ENCODE measurements around the gene CTIF. TPM values are rescaled to one million over a fixed set of nuclear protein-coding genes. Genes with fewer than 3 reads are reported as not detected.

The CTIF gene
- total and polyA plus RNA-seq, 10 donors = 5.2 to 39.2 (median 18.5) TPM

GRCh38 chr18:48571639-48572384 is 33.0 kb downstream of the CTIF start:
- WGBS, 5 donors = 51 to 73% (median 63%) methylated on average over 3 of the region's 3 CpGs
- Histone ChIP-seq H3K9me3 (peaks cover 0 to 4% (median 0%) of the 10 kb centered on the region in 8 donors), H3K4me3 (no peak overlapping the region), H3K4me1 (no peaks in the 10 kb centered on the region), H3K36me3 (peaks cover 0 to 19% (median 0%) of the 10 kb centered on the region in 6 donors), H3K27ac (no peak overlapping the region), H3K27me3 (replicated peaks in 1 of 7) (no peaks in the 10 kb centered on the region)
- TF ChIP-seq POLR2A (IDR thresholded peaks at IDR 0.05) = no peak
- TF ChIP-seq POLR2AphosphoS5 (IDR thresholded peaks at IDR 0.05) = no peak
- TF ChIP-seq CTCF (IDR thresholded peaks at IDR 0.05 in 8 of 11, conservative IDR thresholded peaks at IDR 0.05 in 3 of 11) = no peak
- no peak for DNase-seq
- intact Hi-C loops (cut with DNase I; ENCODE audit: low total_unique reads) = no loop called here

DNA sequence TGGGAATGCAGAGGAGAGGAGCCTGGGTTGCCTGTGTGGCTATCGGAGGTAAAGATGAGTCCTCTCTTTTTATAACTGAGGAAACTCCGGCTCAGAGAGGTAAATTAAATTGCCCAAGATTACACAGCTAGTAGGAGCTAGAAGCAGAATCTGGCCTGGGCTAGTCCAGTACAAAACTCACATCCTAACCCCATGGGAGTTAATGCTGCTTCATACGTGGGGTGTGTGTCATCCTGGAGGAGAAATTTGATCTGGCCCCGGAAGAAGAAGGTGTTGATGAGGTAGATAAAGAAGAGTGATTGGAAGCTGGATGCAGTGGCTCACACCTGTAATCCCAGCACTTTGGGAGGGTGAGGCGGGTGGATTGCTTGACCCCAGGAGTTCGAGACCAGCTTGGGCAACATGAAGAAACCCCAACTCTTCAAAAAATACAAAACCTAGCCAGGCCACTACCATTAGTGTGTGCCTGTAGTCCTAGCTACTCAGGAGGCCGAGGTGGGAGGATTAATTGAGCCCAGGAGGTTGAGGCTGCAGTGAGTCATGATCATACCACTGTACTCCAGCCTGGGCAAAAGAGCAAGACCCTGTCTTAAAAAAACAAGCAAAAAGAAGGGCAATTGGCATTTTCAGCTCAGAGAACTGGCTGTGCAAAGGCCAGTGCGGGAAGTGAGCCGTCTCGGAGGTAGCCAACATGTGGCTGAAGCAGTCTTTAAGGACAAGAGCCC is 33.7 kb downstream of the CTIF start:
- Histone ChIP-seq H3K9me3 (peaks cover 0 to 5% (median 0%) of the 10 kb centered on the region in 8 donors), H3K36me3 (peaks cover 0 to 19% (median 0%) of the 10 kb centered on the region in 6 donors), H3K4me3 (no peak overlapping the region), H3K27me3 (replicated peaks in 1 of 7) (no peaks in the 10 kb centered on the region), H3K27ac (no peak overlapping the region), H3K4me1 (no peaks in the 10 kb centered on the region)
- WGBS, 5 donors = 80 to 87% (median 83%) methylated on average over 8 to 10 of the region's 10 CpGs
- peak; percentile 38 for DNase-seq
- intact Hi-C loops (cut with DNase I; ENCODE audit: low total_unique reads) = no loop called here
- TF ChIP-seq CTCF (IDR thresholded peaks at IDR 0.05 in 8 of 11, conservative IDR thresholded peaks at IDR 0.05 in 3 of 11) = no peak
- TF ChIP-seq POLR2A (IDR thresholded peaks at IDR 0.05) = no peak

GRCh38 chr18:48573632-48574283 is 34.9 kb downstream of the CTIF start:
- intact Hi-C loops (cut with DNase I; ENCODE audit: low total_unique reads) = no loop called here
- no peak overlapping the region for H3K27ac ChIP-seq
- no peak for TF ChIP-seq CTCF (IDR thresholded peaks at IDR 0.05 in 8 of 11, conservative IDR thresholded peaks at IDR 0.05 in 3 of 11)
- TF ChIP-seq POLR2A (IDR thresholded peaks at IDR 0.05) = no peak
- TF ChIP-seq POLR2AphosphoS5 (IDR thresholded peaks at IDR 0.05) = no peak
- H3K27me3 ChIP-seq (replicated peaks in 1 of 7) = no peaks in the 10 kb centered on the region
- H3K36me3 ChIP-seq = peaks cover 0 to 19% (median 0%) of the 10 kb centered on the region in 6 donors
- H3K4me3 ChIP-seq = no peak overlapping the region
- DNase-seq = peak; percentile 61
- H3K4me1 ChIP-seq = no peaks in the 10 kb centered on the region
- peaks cover 0 to 13% (median 4%) of the 10 kb centered on the region in 8 donors for H3K9me3 ChIP-seq
- 76 to 90% (median 87%) methylated on average over 12 to 14 of the region's 14 CpGs for WGBS, 5 donors
